ENCODE results near the gene MAD1L1. TPM values are rescaled to one million over a fixed set of nuclear protein-coding genes. Genes with fewer than 3 reads are reported as not detected.

MAD1L1 gene
- total and polyA plus RNA-seq, 7 experiments from 2014 or later, result 112 to 314 (median 136) TPM

GRCh38 chr7:2116989-2117591 lies 115.7 kb downstream of the MAD1L1 start:
- CTCF ChIA-PET, result no interaction called here
- no peak overlapping the region for H3K4me3 Mint-ChIP-seq
- DNase-seq (no peak), ATAC-seq (no peak)
- no peaks in the 10 kb centered on the region for H3K27me3 ChIP-seq (ENCODE audit: control insufficient read depth in 2 of 2, insufficient read depth in 2 of 2, low read length in 2 of 2)
- intact Hi-C loops (cut with micrococcal nuclease), result no loop called here
- no peaks in the 10 kb centered on the region for H3K9me3 Mint-ChIP-seq
- H3K27me3 Mint-ChIP-seq, result no peaks in the 10 kb centered on the region
- no peak overlapping the region for H3K27ac ChIP-seq (ENCODE audit: low read depth, low read length)
- peaks cover 14 to 34% (median 27%) of the 10 kb centered on the region in 7 donors for H3K4me1 Mint-ChIP-seq
- H3K4me1 ChIP-seq (ENCODE audit: control insufficient read depth in 2 of 2, insufficient read depth in 2 of 2, low read length in 2 of 2), result peaks cover 21 to 23% of the 10 kb centered on the region in 2 donors
- POLR2A ChIA-PET, result no interaction called here
- peaks cover 0 to 10% (median 0%) of the 10 kb centered on the region in 3 experiments for H3K36me3 ChIP-seq (ENCODE audit: control insufficient read depth in 2 of 3, insufficient read depth in 3 of 3, low read length in 3 of 3)
- peaks cover 0 to 7% (median 0%) of the 10 kb centered on the region in 5 donors for H3K36me3 Mint-ChIP-seq
- peak overlapping the region in 1 of 9 donors; percentile 78 for H3K27ac Mint-ChIP-seq
- no peak overlapping the region for H3K4me3 ChIP-seq (ENCODE audit: low read length)
- no peaks in the 10 kb centered on the region for H3K9me3 ChIP-seq (ENCODE audit: control insufficient read depth in 2 of 3, low read length in 3 of 3)

GRCh38 chr7:2116448-2116810 lies 116.3 kb downstream of the MAD1L1 start:
- H3K9me3 Mint-ChIP-seq, result no peaks in the 10 kb centered on the region
- H3K36me3 Mint-ChIP-seq, result peaks cover 0 to 7% (median 0%) of the 10 kb centered on the region in 5 donors
- peaks cover 23 to 27% of the 10 kb centered on the region in 2 donors for H3K4me1 ChIP-seq (ENCODE audit: control insufficient read depth in 2 of 2, insufficient read depth in 2 of 2, low read length in 2 of 2)
- POLR2A ChIA-PET, result no interaction called here
- H3K4me3 Mint-ChIP-seq, result no peak overlapping the region
- peaks cover 19 to 40% (median 32%) of the 10 kb centered on the region in 7 donors for H3K4me1 Mint-ChIP-seq
- H3K27me3 ChIP-seq (ENCODE audit: control insufficient read depth in 2 of 2, insufficient read depth in 2 of 2, low read length in 2 of 2), result no peaks in the 10 kb centered on the region
- H3K27ac ChIP-seq (ENCODE audit: low read depth, low read length), result no peak overlapping the region
- intact Hi-C loops (cut with micrococcal nuclease), result no loop called here
- H3K4me3 ChIP-seq (ENCODE audit: low read length), result no peak overlapping the region
- CTCF ChIA-PET, result no interaction called here
- peak overlapping the region in 2 of 9 donors; percentile 70 to 77 for H3K27ac Mint-ChIP-seq
- peaks cover 0 to 10% (median 0%) of the 10 kb centered on the region in 3 experiments for H3K36me3 ChIP-seq (ENCODE audit: control insufficient read depth in 2 of 3, insufficient read depth in 3 of 3, low read length in 3 of 3)
- H3K27me3 Mint-ChIP-seq, result no peaks in the 10 kb centered on the region
- ATAC-seq (no peak), DNase-seq (no peak)
- H3K9me3 ChIP-seq (ENCODE audit: control insufficient read depth in 2 of 3, low read length in 3 of 3), result no peaks in the 10 kb centered on the region

- Histone ChIP-seq H3K27ac (ENCODE audit: low read depth, low read length) (no peak overlapping the region), H3K27me3 (ENCODE audit: control insufficient read depth in 2 of 2, insufficient read depth in 2 of 2, low read length in 2 of 2) (no peaks in the 10 kb centered on the region), H3K4me1 (ENCODE audit: control insufficient read depth in 2 of 2, insufficient read depth in 2 of 2, low read length in 2 of 2) (peaks cover 19 to 26% of the 10 kb centered on the region in 2 donors), H3K9me3 (ENCODE audit: control insufficient read depth in 2 of 3, low read length in 3 of 3) (no peaks in the 10 kb centered on the region), H3K36me3 (ENCODE audit: control insufficient read depth in 2 of 3, insufficient read depth in 3 of 3, low read length in 3 of 3) (peaks cover 0 to 10% (median 0%) of the 10 kb centered on the region in 3 experiments), H3K4me3 (ENCODE audit: low read length) (no peak overlapping the region)
- peak overlapping the region in 1 of 9 donors; percentile 60 for H3K27ac Mint-ChIP-seq
- ATAC-seq (peak; percentile 36), DNase-seq (no peak)
- H3K9me3 Mint-ChIP-seq, result no peaks in the 10 kb centered on the region
- peak overlapping the region in 1 of 10 donors; percentile 55 for H3K4me3 Mint-ChIP-seq
- CTCF ChIA-PET, result no interaction called here
- POLR2A ChIA-PET, result no interaction called here
- H3K36me3 Mint-ChIP-seq, result peaks cover 0 to 7% (median 0%) of the 10 kb centered on the region in 5 donors
- H3K27me3 Mint-ChIP-seq, result no peaks in the 10 kb centered on the region
- intact Hi-C loops (cut with micrococcal nuclease), result no loop called here
- H3K4me1 Mint-ChIP-seq, result peaks cover 19 to 44% (median 34%) of the 10 kb centered on the region in 7 donors
Measured at GRCh38 chr7:2115760-2116447, 116.8 kb downstream of the MAD1L1 start.

- H3K36me3 Mint-ChIP-seq, result peaks cover 0 to 7% (median 0%) of the 10 kb centered on the region in 5 donors
- ChIA-PET POLR2A (no interaction called here), CTCF (no interaction called here)
- Histone ChIP-seq H3K4me3 (ENCODE audit: low read length) (no peak overlapping the region), H3K4me1 (ENCODE audit: control insufficient read depth in 2 of 2, insufficient read depth in 2 of 2, low read length in 2 of 2) (peaks cover 12 to 18% of the 10 kb centered on the region in 2 donors), H3K9me3 (ENCODE audit: control insufficient read depth in 2 of 3, low read length in 3 of 3) (no peaks in the 10 kb centered on the region), H3K36me3 (ENCODE audit: control insufficient read depth in 2 of 3, insufficient read depth in 3 of 3, low read length in 3 of 3) (peaks cover 0 to 10% (median 0%) of the 10 kb centered on the region in 3 experiments), H3K27me3 (ENCODE audit: control insufficient read depth in 2 of 2, insufficient read depth in 2 of 2, low read length in 2 of 2) (no peaks in the 10 kb centered on the region), H3K27ac (ENCODE audit: low read depth, low read length) (no peak overlapping the region)
- no peak for ATAC-seq
- DNase-seq, result no peak
- no peaks in the 10 kb centered on the region for H3K27me3 Mint-ChIP-seq
- intact Hi-C loops (cut with micrococcal nuclease), result no loop called here
- H3K4me3 Mint-ChIP-seq, result no peak overlapping the region
- H3K4me1 Mint-ChIP-seq, result peaks cover 14 to 44% (median 36%) of the 10 kb centered on the region in 7 donors
- H3K9me3 Mint-ChIP-seq, result no peaks in the 10 kb centered on the region
- no peak overlapping the region for H3K27ac Mint-ChIP-seq
Measured at GRCh38 chr7:2114926-2115759, 117.6 kb downstream of the MAD1L1 start.

DNA sequence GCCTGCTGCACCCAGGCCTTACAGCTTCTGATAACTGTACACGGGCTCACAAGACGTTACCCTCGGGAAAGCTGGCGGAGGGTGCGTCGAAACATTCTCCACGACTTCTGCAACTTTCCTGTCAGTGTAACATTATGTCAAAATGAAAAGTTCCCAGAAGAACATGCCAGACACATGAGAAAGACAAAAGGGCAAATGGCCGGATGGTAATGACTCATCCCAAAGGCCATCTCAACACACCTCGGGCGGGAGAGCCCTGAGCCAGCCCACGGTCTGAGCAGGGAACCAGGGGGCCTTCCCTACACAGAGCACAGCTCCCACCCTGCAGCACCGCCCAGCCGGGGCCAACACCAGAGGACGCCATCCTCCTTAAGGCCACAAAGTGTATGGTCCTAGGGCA lies 118.7 kb downstream of the MAD1L1 start:
- Histone ChIP-seq H3K4me3 (ENCODE audit: low read length) (no peak overlapping the region), H3K4me1 (ENCODE audit: control insufficient read depth in 2 of 2, insufficient read depth in 2 of 2, low read length in 2 of 2) (peaks cover under 1 to 10% of the 10 kb centered on the region in 2 donors), H3K36me3 (ENCODE audit: control insufficient read depth in 2 of 3, insufficient read depth in 3 of 3, low read length in 3 of 3) (peaks cover 0 to 10% (median 0%) of the 10 kb centered on the region in 3 experiments), H3K9me3 (ENCODE audit: control insufficient read depth in 2 of 3, low read length in 3 of 3) (no peaks in the 10 kb centered on the region), H3K27ac (ENCODE audit: low read depth, low read length) (no peak overlapping the region), H3K27me3 (ENCODE audit: control insufficient read depth in 2 of 2, insufficient read depth in 2 of 2, low read length in 2 of 2) (no peaks in the 10 kb centered on the region)
- H3K27me3 Mint-ChIP-seq, result no peaks in the 10 kb centered on the region
- peaks cover 8 to 35% (median 27%) of the 10 kb centered on the region in 7 donors for H3K4me1 Mint-ChIP-seq
- POLR2A ChIA-PET, result no interaction called here
- peak overlapping the region in 2 of 9 donors; percentile 5 to 30 for H3K27ac Mint-ChIP-seq
- intact Hi-C loops (cut with micrococcal nuclease), result no loop called here
- peaks cover 0 to 7% (median under 1%) of the 10 kb centered on the region in 5 donors for H3K36me3 Mint-ChIP-seq
- no peak overlapping the region for H3K4me3 Mint-ChIP-seq
- no peaks in the 10 kb centered on the region for H3K9me3 Mint-ChIP-seq
- CTCF ChIA-PET, result no interaction called here
- no peak for DNase-seq
- ATAC-seq, result no peak

- H3K4me3 Mint-ChIP-seq, result peak overlapping the region; percentile 5 to 77 (median 49)
- CTCF ChIA-PET, result no interaction called here
- Histone ChIP-seq H3K36me3 (ENCODE audit: control insufficient read depth in 2 of 3, insufficient read depth in 3 of 3, low read length in 3 of 3) (peaks cover 0 to 10% (median 0%) of the 10 kb centered on the region in 3 experiments), H3K27me3 (ENCODE audit: control insufficient read depth in 2 of 2, insufficient read depth in 2 of 2, low read length in 2 of 2) (no peaks in the 10 kb centered on the region), H3K4me3 (ENCODE audit: low read length) (no peak overlapping the region), H3K9me3 (ENCODE audit: control insufficient read depth in 2 of 3, low read length in 3 of 3) (no peaks in the 10 kb centered on the region), H3K4me1 (ENCODE audit: control insufficient read depth in 2 of 2, insufficient read depth in 2 of 2, low read length in 2 of 2) (peaks cover 0 to 10% of the 10 kb centered on the region in 2 donors), H3K27ac (ENCODE audit: low read depth, low read length) (no peak overlapping the region)
- intact Hi-C loops (cut with micrococcal nuclease), result no loop called here
- peaks cover 0 to 7% (median 3%) of the 10 kb centered on the region in 5 donors for H3K36me3 Mint-ChIP-seq
- no peaks in the 10 kb centered on the region for H3K27me3 Mint-ChIP-seq
- H3K9me3 Mint-ChIP-seq, result no peaks in the 10 kb centered on the region
- peak overlapping the region in 6 of 9 donors; percentile 16 to 75 (median 48) for H3K27ac Mint-ChIP-seq
- peaks cover 8 to 34% (median 27%) of the 10 kb centered on the region in 7 donors for H3K4me1 Mint-ChIP-seq
- POLR2A ChIA-PET, result no interaction called here
- DNase-seq (no peak), ATAC-seq (no peak)
Measured at GRCh38 chr7:2112261-2113198, 120.2 kb downstream of the MAD1L1 start.
